M059J (cell line): ENCODE results near the gene MVD. TPM values are rescaled to one million over a fixed set of nuclear protein-coding genes. Genes with fewer than 3 reads are reported as not detected.

ENCODE experiments used
- DNase-seq: peaks from one replicate; pipeline ENCODE4 v3.0.0-alpha.2; 2012; ENCODE audit warnings: low read depth
- total RNA-seq: library from RNA; depleted of rRNA; stranded (reverse); fragments of >200 nt; shearing (Covaris generic); gene quantifications from 2 replicates; pipeline ENCODE4 v1.2.3, GENCODE V29; 2014

Gene MVD
- total RNA-seq, 1 experiment from 2014 or later = 42.4 TPM

DNA sequence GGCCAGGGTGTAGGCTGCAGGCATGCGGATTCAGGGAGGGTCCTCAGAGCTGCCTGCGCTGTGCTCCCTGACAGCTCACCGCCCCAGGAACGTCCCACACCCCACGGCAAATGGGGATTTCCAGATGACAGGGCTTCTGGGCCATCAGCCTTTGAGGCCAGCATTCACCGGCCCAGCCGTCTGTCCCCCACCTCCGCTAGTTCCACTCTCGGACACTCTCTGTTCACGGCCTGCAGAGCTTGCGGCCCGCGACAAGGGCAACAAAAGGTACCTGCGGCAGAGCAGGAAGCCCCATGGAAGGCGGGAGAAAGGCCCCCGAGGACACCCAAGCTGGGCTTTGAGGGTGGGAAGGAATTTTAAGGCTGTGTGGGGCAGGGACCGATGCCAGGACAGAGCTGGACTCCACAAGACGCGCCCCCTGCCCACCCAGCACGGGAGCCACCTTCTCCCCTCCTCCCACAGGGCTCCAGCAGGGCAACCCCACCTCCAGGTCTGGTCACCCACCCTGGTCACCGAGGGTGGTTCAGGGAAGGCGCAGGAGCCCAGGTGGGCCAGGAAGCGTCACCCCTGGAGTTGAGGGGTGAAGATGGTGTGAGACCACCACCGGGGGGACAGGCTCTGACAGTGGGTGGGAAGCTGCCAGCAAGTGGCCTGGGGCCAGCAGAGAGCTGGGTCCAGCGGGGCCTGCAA lies 6.5 kb downstream of the MVD start:
- DNase-seq = no peak

DNA sequence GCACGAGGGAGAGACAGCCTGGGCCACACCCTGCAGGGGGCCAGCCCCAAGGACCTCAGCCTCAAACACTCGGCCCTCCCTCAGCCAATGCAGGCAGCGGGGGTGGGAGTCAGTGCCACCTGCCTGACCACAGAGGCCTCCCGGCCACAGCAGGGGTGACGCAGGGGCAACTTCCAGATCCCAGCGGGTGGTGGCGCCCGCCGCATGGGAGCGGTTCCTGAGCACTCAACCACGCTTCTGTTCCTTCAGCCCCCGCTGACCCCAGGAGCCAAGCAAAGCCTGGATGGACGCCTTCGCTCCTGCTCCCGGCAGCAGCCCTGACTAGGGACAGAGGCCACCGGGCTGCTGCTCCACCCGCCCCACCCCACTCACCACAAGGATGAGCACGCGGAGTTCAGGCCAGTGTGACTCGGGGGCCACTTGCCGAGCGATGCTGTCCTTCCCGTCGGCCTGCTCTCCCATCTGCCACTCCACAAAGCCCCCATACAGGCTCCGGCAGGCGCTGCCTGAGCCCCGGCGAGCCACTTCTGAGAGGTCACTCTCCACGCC lies 7.1 kb downstream of the MVD start:
- DNase-seq = no peak

DNA sequence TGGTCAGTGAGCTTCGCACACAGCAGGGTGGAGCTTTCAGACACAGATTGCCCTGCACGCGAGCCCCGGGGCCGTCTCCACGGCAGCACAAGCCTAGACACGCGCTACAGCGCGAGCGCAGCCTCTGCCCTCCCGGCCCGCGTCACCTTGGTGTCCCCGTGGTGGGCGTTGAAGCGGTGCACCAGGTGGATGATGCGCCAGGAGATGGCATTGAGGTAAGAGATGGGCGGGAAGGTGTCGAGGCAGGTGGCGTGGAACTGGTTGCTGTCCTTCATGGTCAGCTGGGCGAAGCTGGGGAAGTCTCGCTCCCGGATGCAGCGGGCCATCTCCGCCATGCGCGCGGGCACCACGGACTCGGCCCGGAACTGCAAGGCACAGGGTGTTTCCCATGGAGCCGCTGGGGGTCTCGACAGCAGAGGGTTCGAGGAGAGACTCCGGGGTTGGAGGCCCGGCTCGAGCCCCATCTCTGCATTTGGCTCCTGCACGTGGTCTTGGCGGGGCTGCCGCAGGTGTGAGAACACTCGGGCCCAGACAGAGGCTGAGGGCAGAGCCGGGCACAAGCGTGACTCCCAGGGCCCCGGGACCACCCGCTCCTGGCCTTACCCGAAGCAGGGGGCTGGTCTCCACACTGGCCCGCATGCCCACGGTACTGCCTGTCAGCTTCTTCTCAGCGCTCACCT lies 7.7 kb downstream of the MVD start:
- no peak for DNase-seq

DNA sequence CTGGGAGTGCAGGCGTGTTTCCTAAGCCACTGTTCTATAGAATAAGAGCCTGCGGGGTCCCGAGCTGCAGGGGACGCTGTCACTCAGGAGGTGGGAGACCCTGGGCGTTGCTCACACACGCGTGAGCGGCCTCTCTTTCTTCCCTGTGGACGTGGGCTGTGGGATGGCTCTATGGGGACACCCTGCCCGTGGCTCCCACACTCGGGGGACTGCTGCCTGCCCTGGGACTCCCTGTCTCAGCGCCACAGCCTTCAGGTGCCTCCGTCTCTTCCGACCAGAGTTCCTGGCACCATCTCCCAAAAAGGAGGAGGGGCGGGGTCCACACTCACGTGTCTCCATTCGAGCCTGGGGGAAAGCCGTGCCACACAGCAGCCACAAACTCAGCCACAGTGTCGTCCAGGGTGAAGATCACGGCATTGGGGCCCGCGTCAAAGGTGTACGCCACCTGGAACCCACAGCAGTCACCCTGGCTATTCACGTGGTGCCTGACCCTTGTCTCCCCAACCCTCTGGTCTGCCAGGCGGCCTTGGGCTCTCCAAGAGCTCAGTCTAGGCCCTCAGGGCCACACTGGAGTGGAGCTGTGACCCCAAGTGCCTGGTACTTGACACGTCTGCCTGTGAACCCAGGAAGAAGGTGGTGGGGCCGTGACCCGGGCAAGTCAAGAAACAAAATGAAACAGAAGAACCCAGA lies 8.4 kb downstream of the MVD start:
- no peak for DNase-seq

DNA sequence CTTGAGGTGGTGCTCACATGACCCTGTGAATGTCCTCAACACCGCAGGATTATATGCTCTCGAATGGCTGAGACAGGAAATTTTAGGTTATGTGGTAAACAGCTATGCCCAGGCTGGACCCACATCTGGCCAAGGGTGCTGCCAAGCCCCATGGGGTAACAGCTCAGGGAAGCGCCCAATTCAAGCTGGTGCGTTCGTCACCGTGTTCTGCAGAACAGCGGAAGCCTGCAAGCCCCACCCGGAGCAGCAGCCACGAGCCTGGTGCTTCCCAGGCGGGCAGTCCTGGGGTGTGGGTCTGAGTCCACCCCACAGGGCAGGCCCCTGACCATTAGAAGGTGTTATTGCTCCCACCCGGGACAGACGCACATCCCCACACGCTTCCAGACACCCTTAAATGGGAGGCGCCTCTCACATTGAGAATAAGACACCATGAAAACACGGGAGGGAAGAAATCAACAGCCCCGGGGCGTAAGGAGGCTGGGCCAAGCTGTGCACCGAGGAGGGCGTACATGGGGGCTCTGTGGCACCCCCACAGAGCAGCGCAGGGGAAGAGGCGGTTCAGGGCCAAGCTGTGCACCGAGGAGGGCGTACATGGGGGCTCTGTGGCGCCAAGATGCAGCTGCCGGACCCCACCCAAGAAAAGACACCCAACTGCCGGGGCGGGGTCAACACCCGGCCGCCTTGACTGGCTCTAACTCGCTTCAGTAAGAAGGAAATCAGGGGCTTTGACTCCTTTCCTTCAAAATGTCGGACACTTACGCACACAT lies 9.1 kb downstream of the MVD start:
- DNase-seq = no peak

DNA sequence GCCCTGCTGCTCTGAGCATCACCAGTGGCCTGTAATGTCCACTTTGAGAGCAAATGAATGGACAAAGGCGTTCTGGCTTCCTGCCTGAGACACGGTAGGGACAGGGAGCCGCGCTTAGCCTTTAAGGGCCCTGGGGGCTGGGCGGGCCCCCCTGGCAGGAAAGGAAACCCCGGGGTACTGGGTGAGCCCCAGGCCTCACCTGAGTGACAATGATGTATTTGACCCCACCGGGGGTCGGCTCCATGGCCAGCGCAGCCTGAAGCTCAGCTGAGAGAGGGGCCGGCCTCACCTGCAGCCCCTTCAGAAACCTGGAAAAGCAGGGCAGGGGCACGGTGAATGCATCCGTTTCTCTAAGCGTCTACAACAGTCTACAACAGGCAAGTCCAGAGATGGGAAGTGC lies 9.8 kb downstream of the MVD start:
- no peak for DNase-seq

DNA sequence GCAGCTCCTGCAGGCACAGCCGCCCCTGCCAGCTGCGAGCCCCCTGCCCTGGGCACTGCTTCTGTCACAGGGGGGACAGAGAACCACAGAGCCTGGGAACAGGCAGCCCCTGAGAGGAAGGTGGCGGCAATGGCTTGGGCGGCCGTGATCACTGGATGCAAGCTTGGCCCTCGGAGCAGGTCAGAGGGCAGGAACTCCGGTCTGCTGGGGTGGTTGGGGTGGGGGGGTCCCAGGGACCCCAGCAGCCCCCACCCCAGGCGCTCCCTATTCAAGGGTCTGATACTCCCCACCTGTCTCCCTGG lies 10.2 kb downstream of the MVD start:
- no peak for DNase-seq

DNA sequence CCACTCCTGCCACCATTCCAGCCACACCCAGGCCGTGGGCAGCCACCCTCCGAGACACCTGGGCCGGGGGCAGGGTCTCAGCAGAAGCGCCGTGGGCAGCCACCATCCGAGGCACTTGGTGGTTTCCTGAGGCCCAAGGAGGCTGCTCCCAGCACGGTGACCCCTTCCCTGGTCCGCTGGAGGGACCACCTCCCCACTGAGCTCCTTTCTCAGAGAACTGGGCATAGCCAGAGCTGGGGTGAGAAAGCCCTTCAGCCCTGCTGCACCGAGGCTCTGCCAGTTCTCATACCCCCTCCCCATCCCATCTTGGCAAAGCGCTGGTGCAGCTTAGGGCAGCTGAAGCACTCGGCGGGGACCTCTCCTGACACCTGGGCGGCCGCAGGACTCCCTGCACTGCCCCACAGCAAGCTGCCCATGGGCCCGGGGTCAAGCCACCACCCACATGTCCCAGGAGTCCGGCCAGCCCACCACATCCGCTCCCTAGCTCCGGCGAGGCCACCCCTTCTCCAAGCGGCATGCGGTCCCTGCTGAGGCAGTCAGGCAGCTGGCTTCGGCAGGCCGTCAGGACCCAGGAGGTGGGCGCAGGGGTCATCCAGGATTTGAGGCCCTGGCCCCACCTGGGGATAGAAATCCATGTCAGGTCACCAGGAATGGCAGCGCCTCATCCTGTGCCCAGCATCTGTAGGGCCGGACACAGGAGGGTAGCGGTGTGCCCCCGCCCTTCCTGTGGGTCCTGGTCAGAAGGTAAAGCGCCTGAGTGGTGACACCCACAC lies 10.7 kb downstream of the MVD start:
- DNase-seq = no peak

DNA sequence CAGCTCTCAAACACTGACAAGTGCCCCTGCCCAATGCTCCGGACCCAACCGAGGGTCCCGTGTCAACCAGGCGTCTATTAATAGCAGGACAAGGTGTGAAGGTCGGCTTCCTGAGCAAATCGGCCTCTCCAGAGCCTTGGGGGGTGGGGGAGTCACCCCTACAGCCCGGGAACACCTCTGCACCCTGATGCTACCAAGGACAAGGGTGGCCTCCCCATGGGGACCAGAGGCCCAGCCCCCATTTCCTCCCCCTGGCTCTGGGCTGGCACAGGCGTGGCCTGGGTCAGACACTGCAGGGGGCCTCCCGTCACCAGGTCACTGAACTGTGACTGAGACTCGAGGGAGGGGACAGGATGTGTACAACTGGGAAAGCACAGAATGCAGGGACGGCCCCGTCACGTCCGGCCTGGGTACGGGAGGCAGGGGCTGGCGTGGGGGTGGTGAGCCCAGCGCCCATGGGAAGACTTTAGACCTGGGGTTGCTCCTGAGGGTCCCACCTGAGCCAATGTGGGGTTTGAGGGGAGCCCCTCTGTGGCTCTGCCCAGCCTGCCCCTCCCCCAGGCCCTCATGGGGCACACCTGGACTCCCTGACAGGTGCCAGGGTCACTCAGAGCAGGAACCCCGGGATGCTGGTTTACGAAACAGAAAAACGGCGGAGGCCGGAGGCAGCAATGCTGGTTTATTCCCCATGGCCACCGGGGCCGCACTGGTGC lies 11.5 kb downstream of the MVD start:
- DNase-seq = no peak

DNA sequence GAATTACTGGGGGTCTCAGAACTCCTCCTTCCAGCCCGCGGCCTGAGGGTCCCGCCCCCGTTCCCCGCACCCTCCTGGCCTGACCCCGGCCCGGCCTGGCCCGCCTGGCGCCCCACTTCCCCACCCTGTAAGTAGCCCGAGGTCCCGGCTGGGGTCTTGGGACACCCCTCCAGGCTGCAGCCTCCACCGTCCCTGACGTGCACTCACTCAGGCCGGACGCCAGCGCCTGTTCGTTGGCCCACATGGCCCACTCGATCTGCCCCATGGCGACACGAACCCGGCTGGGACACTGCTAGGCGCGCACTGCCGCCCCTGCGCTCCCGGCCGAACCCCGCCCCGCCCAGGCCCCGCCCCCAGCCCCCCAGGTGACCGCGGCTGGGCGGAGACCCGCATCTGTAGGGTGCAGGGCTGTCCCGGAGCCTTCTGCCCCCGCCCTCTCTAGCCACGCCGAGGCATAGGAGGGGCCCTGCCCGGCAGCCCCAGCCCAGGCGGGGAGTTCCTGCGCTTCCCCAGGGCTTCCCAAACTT lies 12.1 kb downstream of the MVD start, which contains the start of gene CYBA:
CYBA (minus strand) TSS at position 305 of the 527 bp plus-strand sequence; CDS start at position 265, 40 bp downstream.
- no peak for DNase-seq

DNA sequence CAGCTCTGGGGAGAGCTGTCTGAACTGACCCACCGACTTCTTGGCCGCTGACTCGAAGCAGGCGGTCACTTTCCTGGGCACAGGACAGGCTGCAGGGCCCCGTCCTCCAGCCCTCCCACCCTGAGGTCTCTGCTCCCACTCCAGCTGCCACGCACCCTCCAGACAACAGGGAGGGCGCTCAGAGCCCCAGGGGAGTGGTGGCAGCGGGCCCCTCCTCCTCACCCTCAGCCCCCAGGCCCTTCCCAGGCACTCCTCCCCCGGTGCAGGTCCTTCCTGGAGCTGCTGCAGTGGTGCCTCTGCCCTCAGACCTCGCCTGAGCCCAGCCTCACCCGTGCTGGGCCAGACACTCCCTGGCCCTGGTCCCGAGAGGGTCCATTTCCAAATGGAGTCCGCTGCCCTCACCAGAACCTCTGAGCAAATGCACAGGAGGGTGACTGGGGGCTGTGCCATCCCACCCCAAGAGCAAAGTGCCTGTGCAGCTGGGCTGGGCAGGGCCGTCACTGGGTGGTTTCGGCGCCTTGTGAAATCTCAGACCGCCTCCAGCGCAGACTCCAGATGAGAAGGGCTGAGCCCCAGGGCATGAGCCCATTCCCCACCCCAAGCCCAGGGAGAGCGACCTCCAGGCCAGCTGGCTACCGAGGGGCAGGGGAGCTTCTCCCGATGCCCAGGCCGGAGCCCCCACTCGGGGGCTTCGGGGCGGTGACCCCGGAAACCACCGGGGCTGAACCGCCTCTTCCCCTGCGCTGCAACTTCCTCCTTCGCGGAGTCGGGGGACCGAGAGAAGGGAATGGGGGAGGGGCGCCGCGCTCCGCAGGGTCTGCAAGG lies 12.8 kb downstream of the MVD start:
- no peak for DNase-seq

DNA sequence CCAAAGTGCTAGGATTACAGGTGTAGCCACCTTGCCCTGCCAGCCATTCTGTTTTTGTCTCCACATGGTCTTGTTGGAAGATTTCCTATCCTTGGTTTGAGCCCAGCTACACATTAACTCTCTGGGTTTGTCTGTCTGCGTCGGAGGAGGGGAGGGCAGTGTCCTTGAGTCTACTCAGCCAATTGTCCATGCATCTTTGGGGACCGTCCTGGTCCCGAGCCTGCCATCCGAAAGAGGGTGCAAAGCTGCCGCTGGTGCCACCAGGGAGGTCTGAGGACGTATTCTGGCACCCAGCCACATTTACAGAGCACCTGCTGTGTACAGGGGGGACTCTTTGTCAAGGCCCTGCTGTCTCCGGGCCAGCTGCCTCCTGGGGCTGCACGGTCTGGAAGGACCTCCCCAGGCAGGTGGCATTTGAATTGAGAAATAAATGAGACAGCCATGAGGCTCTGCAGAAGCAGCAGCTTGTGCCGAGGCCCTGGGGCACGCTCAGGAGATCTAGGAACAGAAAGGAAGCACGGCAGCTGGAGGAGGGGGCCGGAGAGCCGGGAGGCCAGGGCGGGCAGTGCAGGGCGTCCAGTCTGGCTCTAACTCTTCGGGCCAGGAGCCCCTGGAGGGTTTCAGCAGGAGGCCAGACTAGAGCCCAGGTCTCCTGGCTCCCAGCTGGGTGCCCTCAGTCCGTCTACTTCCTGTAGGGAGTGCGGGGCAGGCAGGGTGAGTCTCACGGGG lies 13.5 kb downstream of the MVD start:
- no peak for DNase-seq

DNA sequence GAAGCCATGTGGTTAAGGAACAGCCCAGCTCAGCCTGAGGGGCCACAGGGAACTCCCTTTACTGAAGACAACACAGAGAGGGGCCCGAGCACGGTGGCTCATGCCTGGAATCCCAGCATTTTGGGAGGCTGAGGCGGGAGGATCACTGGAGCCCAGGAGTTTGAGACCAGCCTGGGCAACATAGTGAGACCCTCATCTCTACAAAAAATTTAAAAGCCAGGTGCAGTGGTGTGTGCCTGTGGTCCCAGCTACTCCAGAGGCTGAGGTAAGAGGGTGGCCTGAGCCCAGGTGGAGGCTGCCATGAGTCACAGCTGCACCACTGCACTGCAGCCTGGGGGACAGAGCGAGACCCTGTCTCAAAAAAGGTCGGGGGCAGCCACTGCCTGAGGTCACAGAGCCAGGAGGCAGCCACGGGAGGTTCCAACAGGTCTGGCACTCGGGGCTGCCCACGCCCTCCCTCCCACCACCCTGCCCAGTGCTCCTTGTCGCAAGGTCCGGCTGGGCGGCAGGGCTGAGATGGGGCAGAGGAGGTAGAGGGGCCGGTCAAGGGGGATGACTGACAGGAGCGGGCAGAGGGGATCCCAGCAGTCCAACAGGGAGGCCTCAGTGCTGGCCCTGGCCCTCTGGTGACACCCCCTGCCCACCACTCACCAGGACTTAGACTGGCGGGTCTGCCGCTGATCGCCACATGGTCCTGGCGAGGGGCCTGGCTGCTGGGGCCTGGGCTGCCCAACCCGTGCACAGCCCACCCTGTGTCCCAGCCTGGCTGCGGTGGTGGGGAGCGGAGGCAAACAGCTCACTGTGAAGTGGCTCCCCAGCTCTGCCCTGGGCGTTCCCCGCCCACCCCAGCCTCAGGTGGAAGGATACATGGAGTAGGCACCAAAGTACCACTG lies 15.5 kb downstream of the MVD start:
- DNase-seq = no peak

DNA sequence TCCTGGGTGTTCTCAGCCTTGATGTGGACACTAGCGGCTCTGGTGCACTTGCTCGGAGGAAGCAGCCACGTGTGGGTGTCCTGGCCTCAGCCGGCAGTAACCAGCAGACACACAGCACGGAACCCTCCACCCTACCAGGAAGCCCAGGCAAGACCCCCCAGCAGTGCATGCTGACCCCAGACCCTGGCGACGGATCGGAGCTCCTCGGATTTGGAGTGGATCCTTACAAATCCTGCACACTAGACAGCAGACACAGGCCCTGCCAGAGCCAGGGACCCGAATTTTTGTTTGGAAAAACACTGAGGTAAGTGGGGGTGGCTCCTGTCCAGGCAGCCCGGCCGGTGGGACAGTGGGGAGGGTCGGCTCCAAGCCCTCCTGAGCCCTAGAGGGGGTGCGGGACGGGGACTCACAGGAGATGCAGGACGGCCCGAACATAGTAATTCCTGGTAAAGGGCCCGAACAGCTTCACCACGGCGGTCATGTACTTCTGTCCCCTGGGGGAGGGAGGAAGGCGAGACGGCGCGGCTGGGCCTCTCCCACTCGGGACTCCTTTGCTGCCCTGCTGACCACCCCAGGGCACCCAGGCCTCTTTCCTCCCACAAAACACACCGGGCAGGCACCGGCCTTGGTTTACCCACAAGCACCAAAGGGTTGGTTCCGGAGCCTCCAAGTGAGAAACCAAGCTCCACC lies 16.4 kb downstream of the MVD start:
- no peak for DNase-seq

DNA sequence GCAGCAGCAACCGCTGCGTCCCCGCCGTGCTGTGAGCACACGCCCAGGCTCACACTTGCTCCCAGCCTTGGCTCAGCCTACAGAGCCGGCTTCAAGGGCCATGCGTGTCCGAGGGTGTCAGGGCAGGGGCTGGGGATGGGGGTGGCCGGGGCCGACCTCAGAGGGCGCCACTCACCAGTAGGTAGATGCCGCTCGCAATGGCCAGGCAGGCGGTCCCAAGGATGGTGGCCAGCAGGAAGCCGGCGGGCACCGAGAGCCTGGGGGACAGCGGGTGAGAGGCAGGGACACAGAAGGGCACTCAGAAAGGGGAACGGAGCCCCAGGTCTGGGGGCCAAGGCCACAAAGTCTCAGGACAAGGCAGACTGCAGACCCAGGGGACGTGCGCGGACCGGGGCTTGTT lies 16.9 kb downstream of the MVD start:
- DNase-seq = no peak

DNA sequence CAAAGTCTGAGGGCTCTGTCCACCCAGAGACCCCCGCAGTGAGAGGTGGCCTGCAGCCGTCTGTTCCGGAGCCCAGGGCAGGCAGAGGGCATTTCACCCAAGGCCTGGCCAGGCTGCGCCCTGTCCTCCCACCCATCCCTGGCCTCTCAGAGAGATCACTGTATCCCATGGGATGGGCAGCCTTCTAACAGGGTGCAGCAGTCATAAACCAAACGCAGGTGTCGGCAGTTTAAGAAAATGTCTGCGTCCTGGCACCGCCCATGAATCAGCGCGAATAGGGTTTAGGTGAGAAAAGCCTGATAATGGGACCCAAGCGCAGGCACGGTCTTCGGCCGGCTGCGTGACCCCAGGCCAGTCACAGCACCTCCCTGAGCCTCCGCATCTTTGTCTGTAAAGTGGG lies 17.4 kb downstream of the MVD start:
- no peak for DNase-seq

DNA sequence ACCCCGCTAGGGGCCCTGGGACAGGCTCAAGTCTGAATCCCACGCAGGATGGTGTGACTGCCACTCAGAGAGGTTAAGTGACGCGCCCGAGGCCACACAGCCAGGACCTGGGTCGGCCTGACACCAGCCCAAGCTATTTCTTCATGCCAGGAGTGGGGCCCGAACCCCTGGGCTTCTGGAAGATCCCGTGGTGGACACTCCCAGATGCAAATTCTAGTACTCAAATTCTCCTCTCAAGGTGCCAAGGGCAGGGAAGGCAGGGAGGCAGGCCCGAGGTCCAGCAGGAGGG lies 19.3 kb downstream of the MVD start:
- DNase-seq = no peak
